ENCODE data around the gene IL4R. TPM values are rescaled to one million over a fixed set of nuclear protein-coding genes. Genes with fewer than 3 reads are reported as not detected.

Gene IL4R
- total and polyA plus RNA-seq, 10 of the 15 experiments (the other 5 are each of a cell fraction or from before 2014, with no cell fraction given) = 2.6 to 70.4 (median 36.6) TPM

DNA sequence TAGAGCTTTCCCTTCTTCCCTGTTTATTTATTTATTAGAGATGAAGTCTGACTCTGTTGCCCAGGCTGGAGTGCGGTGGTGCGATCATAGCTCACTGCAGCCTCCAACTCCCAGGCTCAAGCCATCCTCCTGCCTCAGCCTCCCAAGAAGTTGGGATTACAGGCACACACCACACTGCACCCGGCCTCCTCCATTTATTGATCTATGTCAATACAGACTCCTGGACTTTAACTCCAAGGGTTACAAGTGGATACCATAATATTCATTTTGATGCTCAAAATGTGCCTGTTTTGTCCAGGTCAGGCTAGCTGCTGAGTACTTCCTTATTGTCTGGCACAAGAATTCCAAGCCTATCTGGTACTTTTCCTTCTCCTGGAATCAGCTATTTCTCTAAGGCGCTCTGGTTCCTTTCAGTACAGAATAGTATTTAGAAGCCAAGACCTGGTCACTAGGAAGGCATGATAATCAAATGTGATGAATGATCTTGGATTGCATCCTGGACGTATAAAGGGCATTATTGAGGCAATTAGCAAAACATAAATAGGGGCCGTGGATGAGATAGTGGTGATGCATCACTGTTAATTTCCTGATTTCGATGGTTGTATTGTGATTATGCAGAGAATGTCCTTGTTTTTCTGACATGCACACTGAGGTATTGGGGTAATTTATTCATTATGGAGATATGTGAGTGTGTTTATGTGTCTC, 21.7 kb downstream of the IL4R start:
- H3K9ac ChIP-seq (ENCODE audit: control insufficient read depth, insufficient read depth, low read length) = no peak overlapping the region
- H2AFZ ChIP-seq (ENCODE audit: control insufficient read depth, low read depth, low read length) = no peak overlapping the region
- no peaks in the 10 kb centered on the region for H4K20me1 ChIP-seq (ENCODE audit: control insufficient read depth, insufficient read depth)
- peaks cover 19 to 20% of the 10 kb centered on the region in 2 experiments for H3K36me3 ChIP-seq (ENCODE audit: control insufficient read depth in 2 of 2, insufficient read depth in 2 of 2, low read length in 1 of 2)
- WGBS (ENCODE audit: insufficient coverage, insufficient replicate concordance, low lambda C conversion rate, missing lambda C conversion rate) = 88% methylated on average over 7 of the region's 7 CpGs
- no peak for DNase-seq (ENCODE audit: low read depth, low spot score)
- in situ Hi-C loops (cut with MboI) = no loop called here
- H3K27ac ChIP-seq (ENCODE audit: control insufficient read depth, insufficient read depth) = no peak overlapping the region
- TF ChIP-seq, protein P1, sequence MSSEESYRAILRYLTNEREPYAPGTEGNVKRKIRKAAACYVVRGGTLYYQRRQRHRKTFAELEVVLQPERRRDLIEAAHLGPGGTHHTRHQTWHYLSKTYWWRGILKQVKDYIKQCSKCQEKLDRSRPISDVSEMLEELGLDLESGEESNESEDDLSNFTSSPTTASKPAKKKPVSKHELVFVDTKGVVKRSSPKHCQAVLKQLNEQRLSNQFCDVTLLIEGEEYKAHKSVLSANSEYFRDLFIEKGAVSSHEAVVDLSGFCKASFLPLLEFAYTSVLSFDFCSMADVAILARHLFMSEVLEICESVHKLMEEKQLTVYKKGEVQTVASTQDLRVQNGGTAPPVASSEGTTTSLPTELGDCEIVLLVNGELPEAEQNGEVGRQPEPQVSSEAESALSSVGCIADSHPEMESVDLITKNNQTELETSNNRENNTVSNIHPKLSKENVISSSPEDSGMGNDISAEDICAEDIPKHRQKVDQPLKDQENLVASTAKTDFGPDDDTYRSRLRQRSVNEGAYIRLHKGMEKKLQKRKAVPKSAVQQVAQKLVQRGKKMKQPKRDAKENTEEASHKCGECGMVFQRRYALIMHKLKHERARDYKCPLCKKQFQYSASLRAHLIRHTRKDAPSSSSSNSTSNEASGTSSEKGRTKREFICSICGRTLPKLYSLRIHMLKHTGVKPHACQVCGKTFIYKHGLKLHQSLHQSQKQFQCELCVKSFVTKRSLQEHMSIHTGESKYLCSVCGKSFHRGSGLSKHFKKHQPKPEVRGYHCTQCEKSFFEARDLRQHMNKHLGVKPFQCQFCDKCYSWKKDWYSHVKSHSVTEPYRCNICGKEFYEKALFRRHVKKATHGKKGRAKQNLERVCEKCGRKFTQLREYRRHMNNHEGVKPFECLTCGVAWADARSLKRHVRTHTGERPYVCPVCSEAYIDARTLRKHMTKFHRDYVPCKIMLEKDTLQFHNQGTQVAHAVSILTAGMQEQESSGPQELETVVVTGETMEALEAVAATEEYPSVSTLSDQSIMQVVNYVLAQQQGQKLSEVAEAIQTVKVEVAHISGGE (CRISPR knock-in tag; IDR thresholded peaks at IDR 0.05) = no peak
- no peak for TF ChIP-seq MXI1 (IDR thresholded peaks at IDR 0.05; ENCODE audit: low read depth, low read length)
- no peaks in the 10 kb centered on the region for H3K4me1 ChIP-seq (ENCODE audit: control insufficient read depth, insufficient read depth, low read length)
- no peak overlapping the region for H3K4me2 ChIP-seq (ENCODE audit: control insufficient read depth, insufficient read depth)
- H3K27me3 ChIP-seq (replicated peaks in 1 of 2; ENCODE audit: control insufficient read depth in 2 of 2, insufficient read depth in 2 of 2, low read length in 1 of 2) = no peaks in the 10 kb centered on the region
- H3K4me3 ChIP-seq = no peak overlapping the region
- CTCF ChIA-PET = interaction anchor here (1.0 to 1.3 kb wide), 2 partner anchors 32 to 101 kb away, joined by 3 to 4 read pairs; no protein-coding TSS in a partner anchor
- BruUV-seq (replicated peaks) = no TSS peak
- POLR2A ChIA-PET = no interaction called here
- SMC1A ChIA-PET (ENCODE audit: uncharacterized antibody, unreplicated experiment) = no interaction called here
- RAD21 ChIA-PET (ENCODE audit: unreplicated experiment) = interaction anchor here (1.1 kb wide), 1 partner anchor 37 kb away, joined by 3 read pairs; no protein-coding TSS in a partner anchor
- peaks cover 2% of the 10 kb centered on the region for H3K79me2 ChIP-seq (ENCODE audit: control insufficient read depth, insufficient read depth, low read length)
- intact Hi-C loops (cut with micrococcal nuclease; ENCODE audit: unreplicated experiment) = no loop called here
- FAIRE-seq = peak; percentile 49
- no peak for ATAC-seq
- H3K9me3 ChIP-seq (replicated peaks; ENCODE audit: control insufficient read depth, insufficient read depth, low read length) = peaks cover 5% of the 10 kb centered on the region; the same call in 2 of the 3 replicates

DNA sequence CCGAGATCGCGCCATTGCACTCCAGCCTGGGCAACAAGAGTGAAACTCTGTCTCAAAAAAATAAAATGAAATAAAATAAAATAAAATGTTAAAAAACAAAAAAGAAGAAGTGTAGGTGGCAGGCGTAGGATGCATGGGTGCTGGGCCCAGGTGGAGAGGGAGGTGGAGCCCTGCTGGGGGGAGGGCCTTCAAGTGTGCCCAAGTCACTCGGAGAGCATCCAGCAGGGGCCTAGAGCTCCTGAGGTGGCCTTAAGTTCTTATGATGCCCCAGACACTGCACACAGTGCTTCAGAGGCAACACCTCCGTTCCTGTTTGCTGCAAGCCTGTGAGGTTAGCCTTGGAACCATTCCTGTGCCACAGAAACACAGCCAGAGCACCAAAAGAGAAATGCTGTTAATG, 23.2 kb downstream of the IL4R start:
- in situ Hi-C loops (cut with MboI) (no loop called here), intact Hi-C loops (cut with micrococcal nuclease; ENCODE audit: unreplicated experiment) (no loop called here)
- ChIA-PET CTCF (no interaction called here), POLR2A (no interaction called here), RAD21 (ENCODE audit: unreplicated experiment) (no interaction called here), SMC1A (ENCODE audit: uncharacterized antibody, unreplicated experiment) (no interaction called here)
- Histone ChIP-seq H3K36me3 (ENCODE audit: control insufficient read depth in 2 of 2, insufficient read depth in 2 of 2, low read length in 1 of 2) (peaks cover 17 to 25% of the 10 kb centered on the region in 2 experiments), H2AFZ (ENCODE audit: control insufficient read depth, low read depth, low read length) (no peak overlapping the region), H3K4me1 (ENCODE audit: control insufficient read depth, insufficient read depth, low read length) (no peaks in the 10 kb centered on the region), H3K9me3 (replicated peaks; ENCODE audit: control insufficient read depth, insufficient read depth, low read length) (no peaks in the 10 kb centered on the region), H3K79me2 (ENCODE audit: control insufficient read depth, insufficient read depth, low read length) (peaks cover 2% of the 10 kb centered on the region), H3K9ac (ENCODE audit: control insufficient read depth, insufficient read depth, low read length) (no peak overlapping the region), H3K27ac (ENCODE audit: control insufficient read depth, insufficient read depth) (no peak overlapping the region), H4K20me1 (ENCODE audit: control insufficient read depth, insufficient read depth) (no peaks in the 10 kb centered on the region), H3K4me3 (no peak overlapping the region), H3K4me2 (ENCODE audit: control insufficient read depth, insufficient read depth) (no peak overlapping the region), H3K27me3 (replicated peaks in 1 of 2; ENCODE audit: control insufficient read depth in 2 of 2, insufficient read depth in 2 of 2, low read length in 1 of 2) (no peaks in the 10 kb centered on the region)
- no peak for FAIRE-seq
- no peak for DNase-seq (ENCODE audit: low read depth, low spot score)
- TF ChIP-seq MXI1 (IDR thresholded peaks at IDR 0.05; ENCODE audit: low read depth, low read length) (no peak), PAX8 (IDR thresholded peaks at IDR 0.05) (no peak), SMARCA5 (IDR thresholded peaks at IDR 0.05) (no peak), RAD51 (IDR thresholded peaks at IDR 0.05) (no peak), MEF2A (IDR thresholded peaks at IDR 0.05; ENCODE audit: insufficient read depth, low read depth, low read length) (no peak), ZNF622 (IDR thresholded peaks at IDR 0.05) (no peak), NFXL1 (IDR thresholded peaks at IDR 0.05; ENCODE audit: borderline replicate concordance) (no peak)
- no peak for ATAC-seq
- no TSS peak for BruUV-seq (replicated peaks)
- over 99% methylated on average over 6 of the region's 6 CpGs for WGBS (ENCODE audit: insufficient coverage, insufficient replicate concordance, low lambda C conversion rate, missing lambda C conversion rate)
